WI38 (cell line): ENCODE measurements around the gene SRPK2.

Experiments used
- H3K4me3 ChIP-seq: 2 replicates; pipeline ENCODE4 v1.5.1; 2011; ENCODE audit warnings: low read depth, mild to moderate bottlenecking, control low read depth, low read length
- TF ChIP-seq, protein P1 (sequence below): IDR thresholded peaks from 2 replicates; pipeline ENCODE4 v1.5.1; 2012; ENCODE audit warnings: low read depth, mild to moderate bottlenecking, control low read depth, low read length

Gene SRPK2

DNA sequence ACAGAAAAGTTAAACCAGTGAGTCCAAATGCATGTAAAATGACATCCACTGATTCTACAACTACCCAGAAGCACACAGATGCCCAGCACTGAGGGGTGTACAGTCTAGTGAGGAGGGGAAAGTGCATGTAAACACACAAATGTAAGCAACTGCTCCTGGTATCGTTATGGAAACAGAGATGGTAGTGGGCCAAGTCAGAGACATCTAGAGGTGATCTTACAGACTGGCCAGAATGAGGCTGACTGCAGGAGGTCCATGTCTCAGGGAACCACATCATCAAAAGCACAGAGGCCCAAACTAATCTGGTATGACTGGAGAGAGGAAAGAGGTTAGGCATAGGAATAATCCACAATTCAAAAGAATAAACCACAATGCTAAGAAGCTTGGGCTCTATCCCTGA lies 176.5 kb downstream of the SRPK2 start:
- TF ChIP-seq, protein P1, sequence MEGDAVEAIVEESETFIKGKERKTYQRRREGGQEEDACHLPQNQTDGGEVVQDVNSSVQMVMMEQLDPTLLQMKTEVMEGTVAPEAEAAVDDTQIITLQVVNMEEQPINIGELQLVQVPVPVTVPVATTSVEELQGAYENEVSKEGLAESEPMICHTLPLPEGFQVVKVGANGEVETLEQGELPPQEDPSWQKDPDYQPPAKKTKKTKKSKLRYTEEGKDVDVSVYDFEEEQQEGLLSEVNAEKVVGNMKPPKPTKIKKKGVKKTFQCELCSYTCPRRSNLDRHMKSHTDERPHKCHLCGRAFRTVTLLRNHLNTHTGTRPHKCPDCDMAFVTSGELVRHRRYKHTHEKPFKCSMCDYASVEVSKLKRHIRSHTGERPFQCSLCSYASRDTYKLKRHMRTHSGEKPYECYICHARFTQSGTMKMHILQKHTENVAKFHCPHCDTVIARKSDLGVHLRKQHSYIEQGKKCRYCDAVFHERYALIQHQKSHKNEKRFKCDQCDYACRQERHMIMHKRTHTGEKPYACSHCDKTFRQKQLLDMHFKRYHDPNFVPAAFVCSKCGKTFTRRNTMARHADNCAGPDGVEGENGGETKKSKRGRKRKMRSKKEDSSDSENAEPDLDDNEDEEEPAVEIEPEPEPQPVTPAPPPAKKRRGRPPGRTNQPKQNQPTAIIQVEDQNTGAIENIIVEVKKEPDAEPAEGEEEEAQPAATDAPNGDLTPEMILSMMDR, result no peak
- H3K4me3 ChIP-seq, result no peak overlapping the region

GRCh38 chr7:105210721-105211205 lies 178.0 kb downstream of the SRPK2 start:
- H3K4me3 ChIP-seq, result no peak overlapping the region
- TF ChIP-seq, protein P1, result no peak

DNA sequence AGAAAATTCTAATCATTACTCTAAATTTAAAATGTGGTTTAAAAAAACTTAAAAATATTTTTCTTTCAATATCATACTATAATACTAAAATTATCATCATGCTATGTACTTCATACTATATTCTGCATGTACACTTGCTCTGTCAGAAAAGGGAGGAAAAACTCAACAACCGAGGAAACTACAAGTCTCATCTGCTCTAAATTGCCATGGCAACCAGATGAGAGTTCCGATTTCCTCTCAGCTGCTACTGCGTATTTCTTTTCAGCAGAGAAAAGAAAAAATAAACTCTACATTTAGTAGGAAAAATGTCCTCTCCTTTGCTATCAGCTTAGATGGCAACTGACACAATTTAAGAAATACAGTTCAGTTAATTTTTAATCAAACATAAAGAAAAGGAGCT lies 178.9 kb downstream of the SRPK2 start:
- TF ChIP-seq, protein P1, result no peak
- H3K4me3 ChIP-seq, result no peak overlapping the region

DNA sequence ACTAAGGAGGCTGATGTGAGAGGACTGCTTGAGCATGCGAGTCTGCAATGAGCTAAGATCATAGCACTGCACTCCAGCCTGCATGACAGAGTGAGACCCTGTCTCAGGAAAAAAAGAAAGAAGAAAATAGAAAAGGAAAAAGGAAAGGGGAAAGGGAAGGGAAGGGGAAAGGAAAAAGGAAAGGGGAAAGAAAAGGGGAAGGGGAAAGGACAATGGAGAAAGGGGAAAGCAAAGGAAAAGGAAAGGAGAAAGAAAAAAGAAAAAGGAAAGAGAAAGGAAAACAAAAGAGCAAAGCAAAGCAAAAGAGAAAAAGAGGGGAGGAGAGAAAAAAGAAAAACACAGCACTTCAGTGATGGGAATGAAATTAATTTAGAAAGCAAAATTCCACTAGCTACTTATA lies 179.3 kb downstream of the SRPK2 start:
- TF ChIP-seq, protein P1, result no peak
- no peak overlapping the region for H3K4me3 ChIP-seq

GRCh38 chr7:105206985-105207384 lies 181.7 kb downstream of the SRPK2 start:
- TF ChIP-seq, protein P1, result no peak
- H3K4me3 ChIP-seq, result no peak overlapping the region

DNA sequence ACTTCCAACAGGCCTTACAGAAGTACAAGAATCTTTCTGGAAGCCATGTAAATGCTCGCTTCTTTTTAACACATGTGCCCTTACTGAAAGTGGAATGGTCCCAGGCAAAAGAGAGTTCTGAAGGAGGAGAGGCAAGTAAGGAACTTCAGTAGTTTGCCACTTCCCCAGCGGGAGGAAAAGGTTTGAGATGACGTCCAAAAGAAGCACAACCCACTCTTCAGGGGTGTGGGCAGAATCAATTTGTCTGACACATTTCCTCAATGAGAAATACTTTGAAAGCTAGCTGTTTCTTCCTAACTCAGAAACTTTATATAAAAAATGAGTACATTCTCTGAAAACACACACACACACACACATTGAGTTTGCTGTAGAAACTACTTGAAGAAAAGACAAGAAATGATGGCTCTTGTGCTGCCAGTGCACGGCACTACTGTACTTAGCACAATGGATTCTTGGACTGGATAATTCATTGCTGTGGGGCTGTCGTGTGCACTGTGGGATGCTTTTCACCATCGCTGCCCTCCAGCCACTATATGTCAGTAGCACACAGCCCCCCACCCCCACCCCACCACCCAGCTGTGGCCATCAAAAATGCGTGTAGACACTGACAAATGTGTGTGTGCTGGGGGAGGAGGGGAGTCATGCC lies 183.0 kb downstream of the SRPK2 start:
- TF ChIP-seq, protein P1, result no peak
- no peak overlapping the region for H3K4me3 ChIP-seq

DNA sequence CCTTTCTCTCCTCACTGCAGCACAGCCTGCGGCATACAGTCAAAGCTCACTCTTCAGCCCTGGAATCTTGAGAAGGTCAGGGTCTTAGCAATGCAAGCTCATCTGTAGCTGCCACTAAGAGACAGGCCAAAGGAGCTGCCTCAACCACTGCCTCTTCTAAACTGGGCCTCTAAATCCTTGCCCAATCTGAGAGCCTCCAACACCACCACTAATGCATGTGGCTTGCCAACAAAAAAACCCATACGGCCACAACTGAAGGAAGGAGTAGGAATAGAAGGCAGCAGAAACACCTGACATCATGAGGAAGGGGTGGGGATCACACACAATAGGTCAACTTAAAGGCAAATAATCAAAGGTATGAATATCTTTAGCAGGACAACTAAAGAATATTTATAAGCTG lies 183.8 kb downstream of the SRPK2 start:
- no peak overlapping the region for H3K4me3 ChIP-seq
- TF ChIP-seq, protein P1, result no peak
